Activated CD8-positive, alpha-beta memory T cell treated with anti-CD3 and anti-CD28 coated beads, Interleukin-2, amount 50 U/mL, for 48 hours (primary cell): ENCODE results near the gene GOLGA1.

Experiments
- DNase-seq: peaks from one replicate; pipeline ENCODE4 v3.0.0-alpha.2; 2020

The GOLGA1 gene

GRCh38 chr9:124831642-124832364 lies 109.1 kb downstream of the GOLGA1 start:
- no peak for DNase-seq

- no peak for DNase-seq
These were observed 110.3 kb downstream of the GOLGA1 start for GRCh38 chr9:124830593-124830992.

GRCh38 chr9:124829334-124829669 lies 111.6 kb downstream of the GOLGA1 start:
- no peak for DNase-seq

- DNase-seq = no peak
These were observed 112.2 kb downstream of the GOLGA1 start for GRCh38 chr9:124828489-124829333.
